T47D (cell line): ENCODE results near the gene SMPX.

ENCODE experiments used
- DNase-seq, 2 experiments: peaks; one replicate each; pipeline versions ENCODE4 v3.0.0 to v3.0.0-alpha.2; 2011 to 2012; ENCODE audit warnings: low read depth in 1 of 2, low spot score in 1 of 2
- JUND ChIP-seq: IDR thresholded peaks from 2 replicates; pipeline ENCODE4 v1.6.1; 2012; ENCODE audit warnings: low read depth
- in situ Hi-C: cut with HindIII; loops from 2 replicates; pipeline ENCODE4 v1.10.0; 2016; ENCODE audit warnings: low sequenced_read_pairs, low pct_unique_long_range_greater_than_20kb

SMPX gene

DNA sequence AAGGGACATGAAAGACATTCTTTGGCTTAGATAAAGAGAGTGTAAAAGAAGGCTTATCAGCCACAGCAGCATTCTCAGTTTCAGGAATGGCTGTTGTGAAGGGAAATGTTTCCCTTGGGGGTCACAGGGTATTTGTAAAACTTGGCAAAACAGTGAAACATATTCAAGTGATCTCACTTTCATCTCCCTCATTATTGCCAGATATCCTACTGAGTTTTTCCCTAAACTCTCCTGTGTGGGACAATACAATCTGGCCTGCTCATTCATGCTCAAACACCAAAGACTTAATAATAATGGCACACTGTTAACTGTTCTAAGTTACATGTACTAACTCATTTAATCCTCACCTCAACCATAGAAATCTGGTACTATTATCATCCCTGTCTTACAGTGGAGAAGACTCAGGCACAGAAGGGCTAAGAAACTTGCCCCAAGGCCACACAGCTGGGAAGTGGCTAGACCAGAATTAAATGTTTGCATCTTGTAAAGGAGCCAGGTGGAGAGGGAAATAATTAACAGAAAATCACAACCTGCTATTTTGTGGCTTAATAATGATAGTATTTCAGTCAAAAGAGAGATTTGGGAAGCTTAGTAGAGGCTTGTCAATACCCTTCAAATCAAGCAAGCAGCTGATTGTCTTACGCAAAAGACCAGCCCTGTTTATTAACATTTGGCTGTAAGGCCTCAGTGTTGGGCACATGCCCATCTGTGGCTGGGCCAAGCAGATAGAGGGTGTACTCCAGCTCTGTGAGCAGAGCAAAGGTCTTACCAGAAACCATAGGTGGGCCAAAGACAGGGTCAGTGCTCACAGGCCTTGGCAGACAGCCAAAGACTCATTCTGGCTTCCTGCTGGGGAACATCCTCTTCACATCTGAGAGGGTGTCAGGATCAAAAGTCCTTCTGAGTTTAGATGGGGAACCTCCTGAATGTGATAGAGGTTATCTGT, 17.3 kb downstream of the SMPX start:
- no peak for TF ChIP-seq JUND
- peak in 1 of 2 experiments; percentile 50 for DNase-seq
- in situ Hi-C loops = no loop called here

DNA sequence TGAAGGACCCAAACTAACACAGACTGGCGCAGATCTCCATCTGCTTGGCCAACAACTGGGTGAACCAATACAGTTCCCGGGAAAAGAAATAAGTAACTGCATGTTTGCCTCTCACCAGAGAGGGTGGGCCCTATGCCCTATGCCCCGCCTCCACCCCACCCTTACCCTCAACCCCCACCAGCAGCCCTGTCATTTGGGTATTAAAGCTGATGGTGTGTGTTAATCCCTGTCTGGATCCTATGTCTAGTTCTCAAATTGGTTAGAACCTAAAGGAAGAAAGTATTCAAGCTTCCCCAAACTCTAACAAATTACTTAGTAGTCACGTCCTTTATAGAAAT, 19.0 kb downstream of the SMPX start:
- in situ Hi-C loops = no loop called here
- DNase-seq = no peak
- no peak for TF ChIP-seq JUND

DNA sequence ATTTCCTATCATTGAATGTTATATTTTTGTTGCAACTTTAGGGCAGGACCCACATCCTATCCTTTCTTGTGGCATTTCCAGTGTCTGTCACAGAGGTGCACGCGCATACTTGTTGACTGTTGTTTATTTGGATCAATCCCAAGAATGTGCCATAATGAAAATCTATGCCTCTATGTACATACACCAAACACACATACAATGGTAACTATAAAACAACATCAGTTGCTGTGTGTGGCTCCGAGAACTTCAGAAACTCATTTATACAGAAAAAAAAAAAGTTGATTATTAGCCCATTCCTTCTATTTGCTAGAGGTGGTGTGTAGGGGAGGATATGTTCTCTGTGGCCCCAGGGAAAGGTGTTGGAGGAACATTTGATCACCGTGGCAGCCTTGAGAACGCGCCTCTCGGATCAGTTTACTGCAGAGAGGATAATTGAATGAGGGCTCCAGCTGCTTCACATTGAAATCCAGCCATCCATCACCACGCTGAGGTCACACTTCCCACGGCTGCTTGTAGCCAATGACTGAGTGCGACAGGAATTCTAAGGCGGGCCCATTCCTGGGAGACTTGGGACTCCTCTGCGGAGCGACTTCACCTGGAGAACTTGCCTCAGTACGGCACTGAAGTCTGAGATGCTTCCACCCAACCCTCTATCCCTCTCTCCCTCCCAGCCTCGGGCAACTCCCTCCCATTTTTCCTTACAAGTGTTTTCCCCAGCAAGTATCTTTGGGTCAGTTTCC, 19.5 kb downstream of the SMPX start:
- peak in 1 of 2 experiments; percentile 63 for DNase-seq
- TF ChIP-seq JUND = no peak
- in situ Hi-C loops = no loop called here

GRCh38 chrX:21735768-21736127, 22.2 kb downstream of the SMPX start:
- in situ Hi-C loops = no loop called here
- no peak for DNase-seq
- no peak for TF ChIP-seq JUND

DNA sequence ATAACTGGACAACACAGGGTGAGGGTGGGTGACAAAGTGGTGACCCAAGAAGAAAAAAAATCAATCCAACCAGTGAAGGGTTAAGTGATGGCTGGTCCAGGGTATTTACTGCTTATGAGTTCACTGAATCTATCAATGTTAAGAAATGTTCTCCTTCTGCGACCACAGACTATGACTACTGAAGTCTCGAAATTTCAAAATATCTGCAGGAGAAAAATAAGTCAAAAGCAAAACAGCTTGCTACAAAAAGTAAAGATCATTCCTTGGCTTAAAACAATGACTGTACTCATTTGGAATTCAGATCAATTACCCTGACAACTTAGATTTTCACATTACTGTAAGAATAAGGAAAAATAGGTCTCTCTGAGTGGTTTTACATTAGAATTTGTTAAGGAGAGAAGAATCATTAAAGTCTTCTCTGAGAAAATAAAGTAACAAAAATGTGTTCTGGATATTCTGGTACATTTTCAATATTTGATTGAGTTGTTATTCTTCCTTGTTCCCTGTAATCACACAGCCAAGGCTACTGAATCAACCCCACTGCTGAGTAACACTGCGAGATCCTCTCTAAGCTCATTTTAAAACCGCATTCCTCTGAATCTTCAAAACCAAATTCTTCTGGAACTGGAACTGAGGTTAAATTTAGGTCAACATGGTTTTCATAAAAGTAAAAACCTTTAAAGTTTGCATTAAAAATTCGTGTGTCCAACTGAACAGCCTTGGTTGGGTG, 22.7 kb downstream of the SMPX start:
- in situ Hi-C loops = no loop called here
- no peak for DNase-seq
- TF ChIP-seq JUND = no peak

DNA sequence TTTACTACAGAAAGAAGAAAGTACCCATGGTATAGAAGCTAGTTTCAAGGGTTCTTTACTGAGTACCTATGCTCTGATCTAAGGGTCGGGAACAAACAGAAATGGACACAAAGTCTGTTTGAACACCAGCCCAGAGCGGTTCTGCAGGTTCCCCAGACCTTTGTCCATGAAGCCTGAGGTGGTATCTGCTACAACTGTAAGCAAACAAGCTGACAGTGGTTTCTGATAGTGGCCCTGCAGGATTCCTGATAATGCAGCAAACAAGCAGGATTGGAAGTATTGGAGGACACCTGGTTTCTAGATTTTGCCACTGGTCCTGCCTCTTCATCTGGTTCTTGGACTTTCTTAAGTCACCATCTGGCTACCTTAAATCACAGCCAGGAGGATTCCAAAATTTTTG, 23.7 kb downstream of the SMPX start:
- in situ Hi-C loops = no loop called here
- no peak for TF ChIP-seq JUND
- DNase-seq = peak in 1 of 2 experiments; percentile 9

DNA sequence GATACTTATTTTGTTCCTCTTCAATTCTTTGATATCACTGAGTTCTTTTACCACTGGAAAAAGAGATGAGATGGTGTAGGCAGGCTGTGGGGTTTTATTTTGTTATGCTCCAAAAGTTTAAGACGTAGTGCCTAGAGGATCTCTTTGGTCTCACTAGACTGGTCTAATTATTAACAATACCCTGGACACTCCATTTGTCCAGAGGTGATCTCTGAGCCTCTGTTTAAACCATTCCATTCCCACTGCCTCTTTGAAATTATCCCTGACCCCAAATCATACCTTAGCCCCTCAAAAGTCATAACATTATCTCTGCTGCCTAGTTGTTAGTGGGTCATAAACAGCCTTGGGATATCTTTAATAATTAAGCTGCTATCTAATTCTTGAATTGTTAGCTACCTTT, 24.2 kb downstream of the SMPX start:
- in situ Hi-C loops = no loop called here
- DNase-seq = no peak
- no peak for TF ChIP-seq JUND

GRCh38 chrX:21730026-21730425, 27.9 kb downstream of the SMPX start:
- in situ Hi-C loops = no loop called here
- no peak for TF ChIP-seq JUND
- no peak for DNase-seq

GRCh38 chrX:21728276-21728968, 29.5 kb downstream of the SMPX start:
- no peak for TF ChIP-seq JUND
- in situ Hi-C loops = no loop called here

DNA sequence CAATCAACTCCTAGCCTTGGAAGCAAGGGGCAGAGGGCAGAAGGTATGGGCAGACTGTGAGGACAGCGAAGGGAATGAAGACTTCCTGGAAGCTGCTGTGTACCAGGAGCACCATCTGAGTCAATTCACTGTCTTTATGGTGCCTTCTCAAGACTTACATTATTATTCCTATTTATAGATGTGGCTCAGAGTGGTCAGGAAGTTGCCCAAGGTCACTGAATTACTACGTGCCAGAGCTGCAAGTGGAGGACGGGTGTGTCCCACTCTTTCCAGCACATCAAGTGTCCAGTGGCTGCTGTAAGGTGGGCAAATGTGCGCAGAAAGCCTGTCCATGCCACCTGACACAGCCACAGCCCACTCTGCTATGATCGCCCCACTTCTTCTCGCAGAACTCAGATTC, 32.0 kb downstream of the SMPX start:
- in situ Hi-C loops = no loop called here
- DNase-seq = no peak
- TF ChIP-seq JUND = no peak

More at GRCh38 chrX:21728276-21728968, 29.5 kb downstream of the SMPX start:
- DNase-seq = no peak

GRCh38 chrX:21725496-21725895, 32.4 kb downstream of the SMPX start:
- peak in 1 of 2 experiments; percentile 64 for DNase-seq
- in situ Hi-C loops = no loop called here
- TF ChIP-seq JUND = no peak

- in situ Hi-C loops = no loop called here
- DNase-seq = no peak
- TF ChIP-seq JUND = no peak
Measured at GRCh38 chrX:21723814-21724213, 34.1 kb downstream of the SMPX start.
